CD1c-positive myeloid dendritic cell (primary cell): ENCODE data around the gene AASS.

Source experiments
- DNase-seq: peaks from one replicate; pipeline ENCODE4 v3.0.0-alpha.2; 2016; ENCODE audit errors: extremely low spot score

AASS gene

DNA sequence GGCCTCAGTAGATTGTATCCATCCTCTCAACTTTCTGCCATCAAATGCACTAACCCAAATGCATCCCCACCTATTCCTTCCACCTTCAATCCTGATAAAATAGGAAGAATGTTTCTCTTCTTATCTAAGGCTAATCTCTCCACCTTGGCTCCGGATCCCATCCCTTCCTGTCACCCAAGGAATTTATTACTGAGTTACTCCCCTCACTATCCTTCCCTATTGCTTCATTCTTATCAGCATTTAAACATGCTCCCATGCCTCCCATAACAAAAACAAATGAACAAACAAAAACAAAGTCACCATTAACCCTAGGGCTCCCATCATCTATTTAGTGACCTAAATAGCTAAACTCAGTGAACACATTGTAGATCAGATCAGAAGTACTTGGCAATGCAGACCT, 25.3 kb downstream of the AASS start:
- DNase-seq = no peak

DNA sequence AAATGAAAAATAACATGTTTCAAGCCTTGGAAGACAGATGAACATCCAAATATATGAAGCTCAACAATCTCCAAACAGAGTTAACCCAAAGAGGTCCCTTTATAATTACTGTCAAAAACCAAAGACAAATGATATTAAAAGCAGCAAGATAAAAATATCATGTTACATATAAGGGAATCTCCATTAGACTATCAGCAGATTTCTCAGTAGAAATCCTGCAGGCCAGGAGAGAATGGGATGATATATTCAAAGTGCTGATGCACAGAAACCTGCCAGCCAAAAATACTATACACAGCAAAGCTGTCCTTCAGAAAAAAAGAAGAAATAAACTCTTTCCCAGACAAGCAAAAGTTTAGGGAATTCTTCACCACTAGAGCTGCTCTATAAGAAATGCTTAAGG, 41.0 kb downstream of the AASS start:
- no peak for DNase-seq

GRCh38 chr7:122100021-122100420, 44.0 kb downstream of the AASS start:
- no peak for DNase-seq

- no peak for DNase-seq
These were observed 48.4 kb downstream of the AASS start for GRCh38 chr7:122095642-122096041.

GRCh38 chr7:122094549-122094948, 49.5 kb downstream of the AASS start:
- DNase-seq = no peak

DNA sequence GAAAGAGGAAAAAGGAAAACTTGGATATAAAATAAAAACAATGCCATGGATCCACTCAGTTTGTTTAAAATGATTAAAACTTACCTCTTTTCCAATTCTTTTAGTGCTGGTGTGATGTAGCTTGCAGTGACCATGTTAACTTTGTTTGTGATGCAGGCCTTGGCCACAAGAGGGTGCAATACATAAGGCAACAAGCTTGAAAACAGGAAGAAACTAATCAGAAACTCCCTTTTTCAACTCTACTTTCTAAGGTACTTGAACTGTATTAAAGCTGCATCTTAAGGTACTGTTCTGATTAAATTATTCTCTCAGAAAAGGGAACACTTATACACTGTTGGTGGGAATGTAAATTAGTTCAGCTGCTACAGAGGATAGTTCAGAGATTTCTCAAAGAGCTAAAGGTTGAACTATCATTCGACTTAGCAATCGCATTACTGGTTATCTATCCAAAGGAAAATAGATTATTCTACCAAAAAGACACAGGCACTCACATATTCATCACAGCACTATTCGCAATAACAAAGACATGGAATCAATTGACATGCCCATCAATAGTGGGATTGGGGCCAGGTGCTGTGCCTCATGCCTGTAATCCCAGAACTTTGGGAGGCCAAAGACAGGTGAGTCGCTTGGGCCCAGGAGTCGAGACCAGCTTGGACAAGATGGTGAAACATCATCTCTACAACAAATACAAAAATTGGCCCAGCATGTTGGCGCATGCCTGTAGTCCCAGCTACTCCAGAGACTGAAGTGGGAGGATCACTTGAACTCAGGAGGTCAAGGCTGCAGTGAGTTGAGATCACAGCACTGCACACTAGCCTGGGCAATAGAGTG, 50.9 kb downstream of the AASS start:
- DNase-seq = peak; percentile 69

DNA sequence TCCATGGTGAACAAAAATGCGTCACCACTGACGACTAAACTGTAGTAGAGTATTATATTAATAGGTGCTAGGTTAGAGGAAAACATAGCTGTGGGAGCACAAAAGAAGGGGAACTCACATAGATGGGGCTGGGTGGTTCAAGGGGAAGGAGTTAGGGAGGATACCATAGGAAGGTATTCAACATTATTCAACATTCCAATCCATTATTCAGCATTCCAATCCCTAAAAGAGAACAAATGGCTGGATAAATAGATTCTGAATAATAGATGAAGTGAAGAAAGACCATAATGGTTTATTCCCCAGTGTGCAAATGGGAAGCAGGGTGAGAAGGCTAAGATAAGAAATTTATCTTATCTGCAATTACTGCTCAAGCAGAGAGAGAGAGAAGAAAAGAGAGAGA, 61.4 kb downstream of the AASS start:
- no peak for DNase-seq

GRCh38 chr7:122082160-122082559, 61.9 kb downstream of the AASS start:
- DNase-seq = no peak

- no peak for DNase-seq
These were observed 70.4 kb downstream of the AASS start for GRCh38 chr7:122073635-122074034.

DNA sequence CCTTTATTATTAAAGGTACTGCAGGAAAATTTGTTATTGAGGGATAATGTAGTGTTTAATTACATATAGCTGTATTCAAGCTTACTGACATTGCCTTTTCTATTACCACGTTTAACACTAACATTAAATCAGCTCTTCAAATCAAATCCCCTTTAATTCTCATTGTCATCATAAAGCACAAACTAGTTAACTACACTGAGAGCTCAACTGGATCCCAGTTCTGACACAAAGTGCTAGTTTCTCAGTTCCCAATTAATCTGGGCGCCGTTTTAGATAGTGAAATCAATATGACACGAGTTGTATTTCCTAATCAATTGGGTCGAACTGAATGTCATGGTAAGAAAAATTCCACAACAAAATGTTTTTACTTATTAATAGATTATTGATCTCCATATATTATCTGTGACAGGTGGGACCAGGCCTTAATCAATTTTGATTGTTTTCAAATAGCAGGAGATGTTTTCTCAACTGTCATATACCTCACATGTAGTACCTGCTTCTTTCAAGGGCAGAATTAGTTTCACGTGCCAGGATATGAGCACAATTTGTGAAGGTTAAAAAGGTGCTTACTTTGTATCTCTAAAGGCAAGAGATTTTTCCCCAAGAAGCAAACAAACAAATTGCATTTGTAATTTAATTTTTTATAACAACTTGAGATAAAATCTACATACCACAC, 71.0 kb downstream of the AASS start:
- DNase-seq = no peak

DNA sequence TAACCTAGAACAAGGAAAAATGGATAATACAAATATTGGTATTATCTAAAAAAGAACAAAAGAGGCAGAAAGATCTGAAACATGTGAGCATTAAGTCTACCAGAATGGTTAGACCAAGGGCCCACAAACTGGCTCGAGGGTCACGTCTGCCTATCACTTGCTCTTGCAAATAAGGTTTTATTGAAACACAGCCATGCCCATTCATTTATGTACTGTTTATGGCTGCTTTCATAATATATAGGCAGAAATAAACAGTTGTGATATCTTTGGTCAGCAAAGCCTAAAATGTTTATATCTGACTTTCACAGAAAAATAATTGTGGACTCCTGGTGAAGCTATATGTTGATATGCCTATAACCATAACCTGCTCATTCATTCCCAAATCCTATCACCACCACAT, 71.8 kb downstream of the AASS start:
- DNase-seq = no peak

DNA sequence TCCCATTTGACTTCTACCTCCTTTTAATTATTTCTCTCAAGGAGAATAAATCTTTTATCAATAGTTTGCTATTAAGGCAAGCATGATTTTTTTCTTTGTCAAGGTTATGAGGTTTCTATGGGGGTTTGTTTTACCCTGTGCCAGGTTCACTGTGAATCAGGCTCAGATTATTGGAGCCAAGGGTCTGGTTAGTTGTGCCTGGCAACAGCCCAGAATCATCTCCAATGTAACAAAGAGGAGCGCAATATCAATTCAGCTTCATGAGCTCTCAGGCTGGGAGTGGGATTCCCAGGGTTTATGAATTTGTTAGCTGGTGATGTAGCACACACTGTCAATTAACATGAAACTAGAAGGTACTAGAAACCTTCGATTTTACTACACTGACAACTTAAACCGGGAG, 73.2 kb downstream of the AASS start:
- DNase-seq = no peak

DNA sequence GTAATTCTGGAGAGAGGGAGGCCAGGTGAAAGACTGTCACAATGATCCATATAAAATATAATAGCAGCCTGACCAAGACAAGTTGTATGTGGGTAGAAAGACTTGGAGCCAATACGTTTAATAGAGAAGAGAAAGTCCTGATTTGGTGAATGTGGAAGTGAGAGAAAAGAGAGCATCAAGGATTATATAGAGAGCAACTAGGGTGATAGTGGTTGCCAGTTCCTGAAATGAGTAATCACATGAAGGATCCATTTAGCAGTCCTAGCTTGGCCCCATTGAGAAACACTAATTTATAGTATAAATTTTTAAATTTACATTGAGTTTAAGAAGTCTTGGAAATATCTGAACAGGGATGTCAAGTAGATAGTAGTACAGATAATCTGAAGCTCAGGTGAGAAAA, 74.0 kb downstream of the AASS start:
- DNase-seq = no peak

GRCh38 chr7:122068999-122069398, 75.0 kb downstream of the AASS start:
- DNase-seq = no peak

GRCh38 chr7:122068046-122068445, 76.0 kb downstream of the AASS start:
- no peak for DNase-seq

DNA sequence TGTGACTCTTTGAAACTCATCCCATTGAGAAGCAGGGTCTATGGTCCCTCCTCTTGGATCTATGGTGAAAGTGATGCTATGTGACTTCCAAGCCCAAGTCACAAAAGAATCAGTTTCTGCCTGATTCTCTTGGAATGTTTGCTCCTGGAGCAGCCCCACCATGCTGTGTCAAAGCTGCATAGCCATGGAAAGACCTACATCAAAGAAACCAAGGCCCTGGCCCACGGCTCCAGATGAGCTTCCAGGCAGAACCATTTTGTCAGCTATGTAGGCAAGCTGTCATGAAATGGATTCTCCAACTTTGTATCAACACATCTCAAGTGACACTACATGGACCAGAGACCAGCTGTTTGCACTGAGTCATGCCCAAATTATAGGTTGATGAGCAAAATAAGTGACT, 77.0 kb downstream of the AASS start:
- DNase-seq = no peak

DNA sequence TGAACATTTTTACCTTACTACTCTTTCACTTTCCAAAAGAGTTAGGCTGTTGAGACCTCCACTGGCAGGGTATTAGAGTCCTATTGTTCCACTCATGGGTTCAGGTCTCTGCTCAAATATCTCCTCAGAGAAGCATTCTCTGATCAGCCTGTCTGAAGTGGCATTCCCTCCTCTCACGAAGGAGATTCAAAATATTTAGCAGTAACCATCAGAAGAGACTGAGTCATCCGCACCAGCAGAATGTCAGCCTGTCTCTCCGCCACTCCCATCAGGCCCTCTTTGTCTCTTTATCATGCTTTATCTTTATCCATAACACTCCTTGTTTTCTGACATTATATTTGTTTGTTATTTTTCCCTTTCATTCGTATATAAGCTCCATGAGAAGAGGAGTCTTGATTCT, 79.1 kb downstream of the AASS start:
- DNase-seq = no peak

- no peak for DNase-seq
These were observed 80.9 kb downstream of the AASS start for GRCh38 chr7:122063146-122063545.

DNA sequence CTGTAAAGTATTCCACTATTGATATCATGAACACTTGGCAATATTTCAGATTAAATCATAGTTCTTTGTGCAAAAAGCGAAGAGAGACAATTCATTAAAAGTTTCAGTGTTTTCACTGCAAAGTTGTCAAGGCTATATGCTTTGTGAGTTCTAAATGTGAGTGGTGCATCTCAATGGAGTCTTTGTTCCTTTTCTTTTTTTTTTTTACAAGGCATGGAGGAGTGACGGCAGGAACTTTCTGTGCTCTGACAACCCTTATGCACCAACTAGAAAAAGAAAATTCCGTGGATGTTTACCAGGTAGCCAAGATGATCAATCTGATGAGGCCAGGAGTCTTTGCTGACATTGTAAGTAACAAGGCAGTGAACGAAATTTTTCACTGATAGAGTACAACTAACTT, 84.5 kb downstream of the AASS start:
- no peak for DNase-seq

GRCh38 chr7:122056977-122057376, 87.1 kb downstream of the AASS start:
- DNase-seq = no peak

GRCh38 chr7:122055073-122055472, 89.0 kb downstream of the AASS start:
- no peak for DNase-seq

GRCh38 chr7:122054393-122054792, 89.7 kb downstream of the AASS start:
- DNase-seq = no peak

GRCh38 chr7:122046402-122046801, 97.6 kb downstream of the AASS start:
- no peak for DNase-seq

DNA sequence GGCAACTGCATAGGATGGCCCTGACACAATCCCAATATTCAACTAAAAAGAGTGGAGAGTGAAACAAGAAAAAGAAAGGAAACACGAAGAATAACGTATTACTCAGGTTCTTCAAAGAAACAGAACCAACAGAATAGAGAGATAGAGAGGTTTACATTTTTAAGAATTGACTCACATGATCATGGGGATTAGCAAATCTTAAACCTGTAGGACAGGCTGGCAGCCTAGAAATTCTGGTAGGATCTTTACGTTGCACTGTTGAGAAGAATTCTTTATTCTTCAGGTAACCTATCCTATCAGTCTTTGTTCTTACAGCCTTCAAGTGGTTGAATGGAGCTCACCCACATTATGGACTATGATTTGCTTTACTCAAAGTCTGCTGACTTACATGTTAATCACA, 103.9 kb downstream of the AASS start:
- DNase-seq = no peak
